A549 (cell line): ENCODE measurements around the gene TOX2. TPM values are rescaled to one million over a fixed set of nuclear protein-coding genes. Genes with fewer than 3 reads are reported as not detected.

Experiments
- ATAC-seq, 2 experiments: fragments of 200-7000 bp in 1 of 2; fragments of >200 bp in 1 of 2; cut with Nextera tagmentation in 1 of 2; cut with Tn5 transposase in 1 of 2; 3 replicates each; pipeline versions ENCODE4 v1.8.0 to v1.9.1; 2018 to 2020; ENCODE audit warnings: mild to moderate bottlenecking in 1 of 2, moderate library complexity in 1 of 2
- CTCF ChIA-PET: fragments of 300-600 bp; sonication (Branson Sonifier 250); formaldehyde crosslinking; extraction: SDS; loops from one replicate; lab custom pipeline; 2021; ENCODE audit warnings: antibody characterized with exemption, inconsistent platforms; lab: Yijun Ruan, JAX
- POLR2A ChIA-PET: fragments of 350-600 bp; formaldehyde crosslinking; extraction: SDS; loops from one replicate; lab custom pipeline; 2021; ENCODE audit warnings: antibody characterized with exemption, inconsistent platforms; lab: Yijun Ruan, JAX
- DNase-seq, 2 experiments: peaks; one replicate each; pipeline versions ENCODE4 v3.0.0 to v3.0.0-alpha.2; 2011 to 2016; ENCODE audit warnings: low read depth in 1 of 2, low spot score in 1 of 2
- FAIRE-seq: peaks from 2 replicates; lab custom pipeline; 2011; peaks lifted over from hg19 to GRCh38; lab: Jason Lieb, UNC
- H3K27ac ChIP-seq, 2 experiments: fragments of >200 bp; sonication (Bioruptor Twin); formaldehyde crosslinking; 3 replicates each; pipeline ENCODE4 v1.5.1; 2016 to 2017
- H3K4me1 ChIP-seq: fragments of >200 bp; sonication (Bioruptor Twin); formaldehyde crosslinking; 3 replicates; pipeline ENCODE4 v1.6.1; 2016
- H3K4me2 ChIP-seq: fragments of >200 bp; sonication (Bioruptor Twin); formaldehyde crosslinking; 3 replicates; pipeline ENCODE4 v1.6.1; 2016
- H3K4me3 ChIP-seq: fragments of >200 bp; sonication (Bioruptor Twin); formaldehyde crosslinking; 3 replicates; pipeline ENCODE4 v1.5.1; 2016
- H3K9me3 ChIP-seq: fragments of >200 bp; sonication (Bioruptor Twin); formaldehyde crosslinking; 3 replicates; pipeline ENCODE4 v1.6.1; 2016
- BHLHE40 ChIP-seq: IDR thresholded peaks from 2 replicates; pipeline ENCODE4 v1.6.1; 2012; ENCODE audit warnings: low read depth, low read length, inconsistent platforms
- CEBPB ChIP-seq, 2 experiments: fragments of >200 bp in 1 of 2; sonication (Bioruptor Twin) in 1 of 2; formaldehyde crosslinking in 1 of 2; IDR thresholded peaks; 2 replicates each; pipeline ENCODE4 v1.6.1; 2012 to 2016
- CHD4 ChIP-seq: fragments of 200-600 bp; sonication (generic); IDR thresholded peaks from 2 replicates; pipeline ENCODE4 v1.6.1; 2016; ENCODE audit warnings: antibody characterized with exemption, mild to moderate bottlenecking, borderline replicate concordance
- CTCF ChIP-seq: fragments of >200 bp; sonication (Bioruptor Twin); formaldehyde crosslinking; IDR thresholded peaks from 3 replicates; pipeline ENCODE4 v1.5.1; 2016
- ESRRA ChIP-seq: fragments of 150-350 bp; IDR thresholded peaks from 2 replicates; pipeline ENCODE4 v1.6.1; 2014; ENCODE audit warnings: mild to moderate bottlenecking, low read length, borderline replicate concordance
- HMGXB4 ChIP-seq: fragments of 250-450 bp; sonication (Bioruptor Pico); IDR thresholded peaks from 2 replicates; pipeline ENCODE4 v1.5.0; 2021; ENCODE audit warnings: mild to moderate bottlenecking, moderate library complexity, borderline replicate concordance
- HOXB5 ChIP-seq: fragments of 250-450 bp; sonication (Bioruptor Pico); IDR thresholded peaks from 2 replicates; pipeline ENCODE4 v1.5.0; 2020; ENCODE audit warnings: mild to moderate bottlenecking, moderate library complexity
- JUNB ChIP-seq: fragments of >200 bp; sonication (Bioruptor Twin); formaldehyde crosslinking; IDR thresholded peaks from 2 replicates; pipeline ENCODE4 v1.6.1; 2016
- MAZ ChIP-seq: fragments of 150-350 bp; IDR thresholded peaks from 2 replicates; pipeline ENCODE4 v1.6.1; 2014; ENCODE audit warnings: antibody characterized with exemption, low read depth, low read length, borderline replicate concordance
- NFE2L2 ChIP-seq: fragments of 150-350 bp; conservative IDR thresholded peaks from 2 replicates; pipeline ENCODE4 v1.6.1; 2014; ENCODE audit warnings: low read length
- NPAS2 ChIP-seq: fragments of 250-450 bp; sonication (Bioruptor Pico); IDR thresholded peaks from 2 replicates; pipeline ENCODE4 v1.8.0; 2022; ENCODE audit warnings: mild to moderate bottlenecking, moderate library complexity, borderline replicate concordance
- NR3C1 ChIP-seq: fragments of >200 bp; sonication (Bioruptor Twin); formaldehyde crosslinking; IDR thresholded peaks from 3 replicates; pipeline ENCODE4 v1.6.1; 2017
- PHF8 ChIP-seq: fragments of 200-600 bp; sonication (generic); IDR thresholded peaks from 2 replicates; pipeline ENCODE4 v1.6.1; 2016; ENCODE audit warnings: low read depth, mild to moderate bottlenecking, antibody characterized with exemption, moderate library complexity, borderline replicate concordance
- ZFP36 ChIP-seq: fragments of 450-650 bp; IDR thresholded peaks from 2 replicates; pipeline ENCODE4 v1.6.1; 2014; ENCODE audit warnings: borderline replicate concordance; ENCODE audit not compliant: partially characterized antibody
- ZSCAN20 ChIP-seq: fragments of 250-450 bp; sonication (Bioruptor Pico); IDR thresholded peaks from 2 replicates; pipeline ENCODE4 v1.8.0; 2022; ENCODE audit warnings: mild to moderate bottlenecking, moderate library complexity
- WGBS: methylation state at CpG from one replicate; pipeline ENCODE4 v1.1.6; 2017; ENCODE audit errors: missing lambda C conversion rate; 5-methylcytosine and 5-hydroxymethylcytosine counted together
- polyA plus RNA-seq, 4 experiments: library from polyadenylated mRNA; depleted of rRNA in 3 of 4; stranded (reverse); fragments of >200 nt; fragmentation: RNase III in 1 of 4; extraction: RNeasy Plus Mini Kit Qiagen cat#74134 plus additional on column Dnase treatment in 1 of 4; gene quantifications; 2 replicates in 3 of 4; 3 replicates in 1 of 4; pipeline ENCODE4 v1.2.3, GENCODE V29; 2011 to 2017
- TF ChIP-seq, protein P1 (sequence below): IDR thresholded peaks from 2 replicates; pipeline ENCODE4 v1.6.1; 2012
- TF ChIP-seq, protein P2 (sequence below): IDR thresholded peaks from 2 replicates; pipeline ENCODE4 v1.6.1; 2012
- TF ChIP-seq, protein P3 (sequence below): fragments of 150-350 bp; IDR thresholded peaks from 2 replicates; pipeline ENCODE4 v1.6.1; 2014; ENCODE audit warnings: low read depth, mild to moderate bottlenecking, low read length
- TF ChIP-seq, protein P4 (sequence below): fragments of >200 bp; sonication (Bioruptor Twin); formaldehyde crosslinking; IDR thresholded peaks from 3 replicates; pipeline ENCODE4 v1.6.1; 2016

Gene TOX2
- polyA plus RNA-seq, 2 of the 4 experiments (the other 2 are of a cell fraction) = 2.5 to 5.3 TPM

DNA sequence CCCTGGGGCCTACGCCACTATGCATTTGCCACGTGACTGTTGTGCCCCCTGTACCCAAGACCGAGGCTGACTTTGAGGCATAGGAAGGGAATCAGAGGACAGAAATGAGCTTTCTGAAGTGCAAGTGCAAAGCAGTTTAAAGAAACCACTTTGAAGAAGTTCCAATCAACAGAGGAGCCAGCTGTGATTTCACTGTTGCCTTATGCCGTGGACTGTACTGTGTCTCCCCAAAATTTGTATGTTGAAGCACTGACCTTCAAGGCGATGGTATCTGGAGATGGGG, 161.2 kb downstream of the TOX2 start:
- no peak for ATAC-seq
- FAIRE-seq = no peak
- H3K27ac ChIP-seq = no peak overlapping the region
- POLR2A ChIA-PET = no interaction called here
- 85% methylated on average over 5 of the region's 5 CpGs for WGBS
- no peaks in the 10 kb centered on the region for H3K9me3 ChIP-seq
- no peak overlapping the region for H3K4me3 ChIP-seq
- no peak overlapping the region for H3K4me2 ChIP-seq
- CTCF ChIA-PET = interaction anchor here (1.3 to 1.5 kb wide), 2 partner anchors 231 to 326 kb away, joined by 4 to 6 read pairs; no protein-coding TSS in a partner anchor
- peaks cover 11% of the 10 kb centered on the region; the same call in 2 of the 3 replicates for H3K4me1 ChIP-seq
- no peak for TF ChIP-seq CTCF
- TF ChIP-seq ESRRA = no peak
- TF ChIP-seq PHF8 = no peak
- no peak for TF ChIP-seq NFE2L2
- no peak for TF ChIP-seq NR3C1
- TF ChIP-seq BHLHE40 = no peak
- TF ChIP-seq, protein P1, sequence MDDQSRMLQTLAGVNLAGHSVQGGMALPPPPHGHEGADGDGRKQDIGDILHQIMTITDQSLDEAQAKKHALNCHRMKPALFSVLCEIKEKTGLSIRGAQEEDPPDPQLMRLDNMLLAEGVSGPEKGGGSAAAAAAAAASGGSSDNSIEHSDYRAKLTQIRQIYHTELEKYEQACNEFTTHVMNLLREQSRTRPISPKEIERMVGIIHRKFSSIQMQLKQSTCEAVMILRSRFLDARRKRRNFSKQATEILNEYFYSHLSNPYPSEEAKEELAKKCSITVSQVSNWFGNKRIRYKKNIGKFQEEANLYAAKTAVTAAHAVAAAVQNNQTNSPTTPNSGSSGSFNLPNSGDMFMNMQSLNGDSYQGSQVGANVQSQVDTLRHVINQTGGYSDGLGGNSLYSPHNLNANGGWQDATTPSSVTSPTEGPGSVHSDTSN = no peak
- no peak for TF ChIP-seq ZFP36
- TF ChIP-seq HMGXB4 = no peak
- TF ChIP-seq, protein P2, sequence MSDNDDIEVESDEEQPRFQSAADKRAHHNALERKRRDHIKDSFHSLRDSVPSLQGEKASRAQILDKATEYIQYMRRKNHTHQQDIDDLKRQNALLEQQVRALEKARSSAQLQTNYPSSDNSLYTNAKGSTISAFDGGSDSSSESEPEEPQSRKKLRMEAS = no peak
- TF ChIP-seq CHD4 = no peak
- no peak for TF ChIP-seq JUNB
- no peak for TF ChIP-seq MAZ
- TF ChIP-seq ZSCAN20 (CRISPR knock-in tag) = no peak
- TF ChIP-seq HOXB5 (CRISPR knock-in tag) = no peak
- TF ChIP-seq NPAS2 (CRISPR knock-in tag) = no peak
- TF ChIP-seq, protein P3, sequence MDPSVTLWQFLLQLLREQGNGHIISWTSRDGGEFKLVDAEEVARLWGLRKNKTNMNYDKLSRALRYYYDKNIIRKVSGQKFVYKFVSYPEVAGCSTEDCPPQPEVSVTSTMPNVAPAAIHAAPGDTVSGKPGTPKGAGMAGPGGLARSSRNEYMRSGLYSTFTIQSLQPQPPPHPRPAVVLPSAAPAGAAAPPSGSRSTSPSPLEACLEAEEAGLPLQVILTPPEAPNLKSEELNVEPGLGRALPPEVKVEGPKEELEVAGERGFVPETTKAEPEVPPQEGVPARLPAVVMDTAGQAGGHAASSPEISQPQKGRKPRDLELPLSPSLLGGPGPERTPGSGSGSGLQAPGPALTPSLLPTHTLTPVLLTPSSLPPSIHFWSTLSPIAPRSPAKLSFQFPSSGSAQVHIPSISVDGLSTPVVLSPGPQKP = no peak
- TF ChIP-seq, protein P4, sequence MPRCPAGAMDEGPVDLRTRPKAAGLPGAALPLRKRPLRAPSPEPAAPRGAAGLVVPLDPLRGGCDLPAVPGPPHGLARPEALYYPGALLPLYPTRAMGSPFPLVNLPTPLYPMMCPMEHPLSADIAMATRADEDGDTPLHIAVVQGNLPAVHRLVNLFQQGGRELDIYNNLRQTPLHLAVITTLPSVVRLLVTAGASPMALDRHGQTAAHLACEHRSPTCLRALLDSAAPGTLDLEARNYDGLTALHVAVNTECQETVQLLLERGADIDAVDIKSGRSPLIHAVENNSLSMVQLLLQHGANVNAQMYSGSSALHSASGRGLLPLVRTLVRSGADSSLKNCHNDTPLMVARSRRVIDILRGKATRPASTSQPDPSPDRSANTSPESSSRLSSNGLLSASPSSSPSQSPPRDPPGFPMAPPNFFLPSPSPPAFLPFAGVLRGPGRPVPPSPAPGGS = no peak
- TF ChIP-seq CEBPB (IDR thresholded peaks at IDR 0.05) = no peak
- TF ChIP-seq, all 56 proteins: peak for 0
- DNase-seq = no peak

DNA sequence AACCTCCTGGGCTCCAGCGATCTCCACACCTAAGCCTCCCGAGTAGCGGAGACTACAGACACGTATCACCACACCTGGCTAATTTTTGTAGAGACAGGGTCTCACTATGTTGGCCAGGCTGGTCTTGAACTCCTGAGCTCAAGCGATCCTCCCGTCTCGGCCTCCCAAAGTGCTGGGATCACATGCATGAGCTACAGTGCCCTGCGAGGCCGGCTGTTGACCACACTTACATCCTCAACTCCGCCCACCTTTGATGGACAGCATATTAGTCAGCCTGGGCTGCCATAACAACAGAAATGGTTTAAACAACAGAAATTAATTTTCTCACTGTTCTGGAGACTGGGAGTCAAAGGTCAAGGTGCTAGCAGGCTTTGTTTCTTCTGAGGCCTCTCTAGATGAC, 164.6 kb downstream of the TOX2 start:
- H3K4me2 ChIP-seq = no peak overlapping the region
- ChIA-PET CTCF (interaction anchor here (0.6 to 9.2 kb wide), 8 partner anchors 22 to 541 kb away, joined by 3 to 210 read pairs (median 4); no protein-coding TSS in a partner anchor), POLR2A (no interaction called here)
- FAIRE-seq (no peak), DNase-seq (no peak), ATAC-seq (no peak)
- peaks cover 6% of the 10 kb centered on the region; the same call in 2 of the 3 replicates for H3K4me1 ChIP-seq
- TF ChIP-seq NPAS2 (CRISPR knock-in tag) = no peak
- H3K4me3 ChIP-seq = no peak overlapping the region
- H3K9me3 ChIP-seq = no peaks in the 10 kb centered on the region
- 87% methylated on average over 10 of the region's 10 CpGs for WGBS
- no peak overlapping the region for H3K27ac ChIP-seq
